NCI-H2196 treated with DMSO at 0.1 percent for 48 hours (cell line): ENCODE measurements around the gene ACAN.

Experiments
- DNase-seq: peaks from one replicate; lab custom pipeline; 2025; ENCODE audit not compliant: unreplicated experiment; lab: John Stamatoyannopoulos, UW

ACAN gene

GRCh38 chr15:88803241-88803919 lies at the start of gene ACAN:
Gene ACAN (plus strand): TSS chr15:88803436. CDS start chr15:88836207, 32,771 bp downstream.
- no peak for DNase-seq

GRCh38 chr15:88756521-88756920 lies 46.7 kb upstream of the ACAN start:
- no peak for DNase-seq

GRCh38 chr15:88756921-88757320 lies 46.3 kb upstream of the ACAN start:
- no peak for DNase-seq

- DNase-seq: no peak
Observed at GRCh38 chr15:88759872-88760271, 43.4 kb upstream of the ACAN start.

GRCh38 chr15:88764448-88764847 lies 38.8 kb upstream of the ACAN start:
- DNase-seq: no peak

- no peak for DNase-seq
Observed at GRCh38 chr15:88765212-88765611, 38.0 kb upstream of the ACAN start.

GRCh38 chr15:88769161-88769971 lies 33.9 kb upstream of the ACAN start:
- DNase-seq: no peak

GRCh38 chr15:88775776-88776175 lies 27.5 kb upstream of the ACAN start:
- DNase-seq: no peak

GRCh38 chr15:88776646-88777045 lies 26.6 kb upstream of the ACAN start:
- no peak for DNase-seq

- no peak for DNase-seq
Observed at GRCh38 chr15:88779944-88780343, 23.3 kb upstream of the ACAN start.

- DNase-seq: no peak
Observed at GRCh38 chr15:88782465-88782864, 20.8 kb upstream of the ACAN start.

- DNase-seq: no peak
Observed at GRCh38 chr15:88785217-88785616, 18.0 kb upstream of the ACAN start.

- no peak for DNase-seq
Observed at GRCh38 chr15:88788036-88788435, 15.2 kb upstream of the ACAN start.

GRCh38 chr15:88788816-88789215 lies 14.4 kb upstream of the ACAN start:
- no peak for DNase-seq

GRCh38 chr15:88790486-88790885 lies 12.8 kb upstream of the ACAN start:
- no peak for DNase-seq

GRCh38 chr15:88791637-88792036 lies 11.6 kb upstream of the ACAN start:
- DNase-seq: no peak

- DNase-seq: no peak
Observed at GRCh38 chr15:88792342-88793282, 10.6 kb upstream of the ACAN start.

- DNase-seq: no peak
Observed at GRCh38 chr15:88794001-88794400, 9.2 kb upstream of the ACAN start.

GRCh38 chr15:88797663-88798339 lies 5.4 kb upstream of the ACAN start:
- DNase-seq: no peak

- no peak for DNase-seq
Observed at GRCh38 chr15:88799341-88799740, 3.9 kb upstream of the ACAN start.

GRCh38 chr15:88800026-88800425 lies 3.2 kb upstream of the ACAN start:
- DNase-seq: no peak
